Measurements from ENCODE around the gene POLD1.
"Not testable (repeated sequence)": the region's sequence is repeated elsewhere in the genome, so short reads cannot be mapped to it uniquely, and the experiment has no call there.

The POLD1 gene

GRCh38 chr19:50419580-50420035, 35.5 kb downstream of the POLD1 start:
- no peak for DNase-seq

GRCh38 chr19:50420127-50420526, 36.0 kb downstream of the POLD1 start:
- DNase-seq = no peak

GRCh38 chr19:50420808-50421207, 36.7 kb downstream of the POLD1 start:
- no peak for DNase-seq

GRCh38 chr19:50422397-50423278, 38.5 kb downstream of the POLD1 start:
- no peak for DNase-seq

- no peak for DNase-seq
These were observed 39.3 kb downstream of the POLD1 start for GRCh38 chr19:50423279-50424113.

- no peak for DNase-seq
These were observed 41.4 kb downstream of the POLD1 start for GRCh38 chr19:50425581-50425980.

GRCh38 chr19:50427318-50427925, 43.3 kb downstream of the POLD1 start:
- no peak for DNase-seq

GRCh38 chr19:50427997-50428425, 43.9 kb downstream of the POLD1 start:
- peak; percentile 75 for DNase-seq

GRCh38 chr19:50428772-50429463, 44.8 kb downstream of the POLD1 start:
- no peak for DNase-seq

GRCh38 chr19:50430888-50431342, 46.8 kb downstream of the POLD1 start:
- DNase-seq = no peak

GRCh38 chr19:50431343-50432220, 47.4 kb downstream of the POLD1 start:
- peak; percentile 82 for DNase-seq

- DNase-seq = no peak
These were observed 48.3 kb downstream of the POLD1 start, which contains the start of gene MYBPC2 for GRCh38 chr19:50432221-50433028. Gene MYBPC2, plus strand, starts transcription at chr19:50432892. Its CDS starts 62 bp downstream, at chr19:50432954.

- no peak for DNase-seq
These were observed 49.3 kb downstream of the POLD1 start for GRCh38 chr19:50433201-50434180.

GRCh38 chr19:50434525-50434924, 50.4 kb downstream of the POLD1 start:
- no peak for DNase-seq

- DNase-seq = no peak
These were observed 51.1 kb downstream of the POLD1 start for GRCh38 chr19:50435221-50435620.

GRCh38 chr19:50435627-50436026, 51.5 kb downstream of the POLD1 start:
- DNase-seq = no peak

- DNase-seq = no peak
These were observed 53.8 kb downstream of the POLD1 start for GRCh38 chr19:50437862-50438449.

GRCh38 chr19:50439130-50439529, 55.0 kb downstream of the POLD1 start:
- not testable (repeated sequence) for DNase-seq

GRCh38 chr19:50444059-50444458, 59.9 kb downstream of the POLD1 start:
- no peak for DNase-seq
